NCI-H1930 (cell line): ENCODE data around the gene SLC8A1.

Experiments used
- DNase-seq, 2 experiments: peaks; one replicate each; lab custom pipeline; 2025; lab: John Stamatoyannopoulos, UW

SLC8A1 gene

DNA sequence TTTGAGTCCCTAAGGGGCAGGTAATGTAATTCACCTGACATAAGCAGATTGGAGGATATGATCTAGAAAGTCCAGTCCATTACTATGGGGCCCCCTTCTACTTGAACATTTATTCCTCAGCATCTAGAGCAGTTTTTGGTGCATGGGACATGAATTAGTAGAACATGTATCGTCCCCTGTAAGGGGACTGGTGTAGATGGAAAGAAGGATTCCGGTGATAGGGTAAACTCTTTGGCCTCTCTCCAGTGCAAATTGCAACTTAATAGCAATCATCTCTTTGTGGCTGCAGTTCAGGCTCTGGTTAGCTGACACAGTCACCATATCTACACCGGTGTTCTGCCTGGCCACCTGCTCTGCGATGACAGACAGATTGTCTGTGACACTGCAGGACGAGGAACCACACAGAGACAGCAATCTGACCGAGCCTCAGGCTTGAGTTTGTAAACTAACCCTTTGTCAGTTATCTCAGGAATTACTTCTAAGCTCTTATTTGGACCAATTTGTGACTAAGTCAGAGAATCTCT, 6.4 kb upstream of the SLC8A1 start:
- DNase-seq, result peak; percentile 37 to 39

- no peak for DNase-seq
These were observed 5.9 kb upstream of the SLC8A1 start for GRCh38 chr2:40457837-40458236.

- no peak for DNase-seq
These were observed 5.5 kb upstream of the SLC8A1 start for GRCh38 chr2:40457366-40457765.

DNA sequence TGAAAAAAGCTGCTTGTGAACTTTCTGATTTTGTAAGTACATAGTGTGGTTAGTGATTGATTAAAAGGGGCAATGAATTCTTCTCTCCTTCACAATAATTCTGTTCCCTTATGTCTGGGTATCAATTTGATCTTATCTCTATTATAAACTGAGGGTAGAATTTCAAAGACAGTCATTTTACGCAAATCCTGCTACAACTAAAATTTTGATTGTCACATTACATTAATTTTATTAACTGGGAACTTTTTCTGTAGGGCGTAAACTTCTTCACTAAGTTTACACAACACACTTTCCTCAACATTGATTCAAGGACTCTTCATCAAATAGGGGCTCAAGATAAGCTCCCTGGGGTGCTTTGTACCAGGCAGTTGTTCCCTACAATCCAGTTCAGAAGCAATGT, 5.0 kb upstream of the SLC8A1 start:
- DNase-seq, result no peak

- DNase-seq, result no peak
These were observed 3.8 kb upstream of the SLC8A1 start for GRCh38 chr2:40455661-40456060.

- DNase-seq, result no peak
These were observed 2.4 kb upstream of the SLC8A1 start for GRCh38 chr2:40454321-40454720.

DNA sequence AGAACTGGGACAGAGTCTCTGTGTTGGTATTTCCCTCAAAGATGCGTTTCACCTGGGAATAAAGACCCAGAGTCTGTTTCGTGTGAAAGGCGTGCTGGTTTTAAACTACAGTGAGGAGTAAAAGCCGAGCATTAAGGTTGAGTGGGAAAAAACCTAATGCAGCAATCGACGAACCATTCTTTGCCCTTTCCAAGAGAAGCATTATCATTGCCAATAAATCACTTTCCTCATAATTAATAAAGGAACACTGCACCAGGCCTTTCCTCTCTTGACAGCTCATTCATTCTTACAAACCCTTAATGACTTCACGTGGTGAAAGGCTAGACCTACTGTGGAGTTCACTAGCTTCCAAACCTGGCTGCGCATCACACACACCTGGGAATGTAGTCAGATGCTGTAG, 896 bp upstream of the SLC8A1 start:
- DNase-seq, result no peak

DNA sequence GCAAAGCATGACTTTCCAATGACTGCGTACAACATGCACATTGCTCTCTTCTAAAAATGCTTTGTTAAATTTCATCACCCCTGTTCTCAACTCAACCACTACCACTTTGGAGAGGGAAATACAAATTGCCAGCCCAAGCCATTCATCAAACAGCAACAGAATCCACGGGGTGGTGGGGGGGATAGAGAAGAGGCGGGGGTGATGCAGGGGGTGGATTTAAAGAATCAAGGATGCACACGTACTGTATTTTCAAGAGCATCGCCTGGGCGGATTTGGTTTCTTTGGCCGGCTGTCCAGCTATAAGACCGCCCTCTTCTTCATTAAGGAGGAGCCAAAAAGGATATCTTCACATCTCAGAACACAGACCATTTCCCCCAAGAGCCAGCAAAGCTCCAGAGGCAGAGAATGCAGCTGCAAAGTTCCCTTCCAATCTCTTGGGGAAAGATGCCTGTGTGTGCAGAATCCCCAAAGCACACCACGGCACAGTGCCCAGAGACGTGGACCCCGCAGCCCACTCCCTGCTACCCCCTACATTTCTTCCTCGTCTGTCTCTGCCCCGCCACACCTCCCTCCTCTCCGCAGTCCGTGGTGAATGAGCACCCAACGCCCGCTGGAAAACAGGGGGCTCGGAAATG, 977 bp downstream of the SLC8A1 start:
- no peak for DNase-seq

DNA sequence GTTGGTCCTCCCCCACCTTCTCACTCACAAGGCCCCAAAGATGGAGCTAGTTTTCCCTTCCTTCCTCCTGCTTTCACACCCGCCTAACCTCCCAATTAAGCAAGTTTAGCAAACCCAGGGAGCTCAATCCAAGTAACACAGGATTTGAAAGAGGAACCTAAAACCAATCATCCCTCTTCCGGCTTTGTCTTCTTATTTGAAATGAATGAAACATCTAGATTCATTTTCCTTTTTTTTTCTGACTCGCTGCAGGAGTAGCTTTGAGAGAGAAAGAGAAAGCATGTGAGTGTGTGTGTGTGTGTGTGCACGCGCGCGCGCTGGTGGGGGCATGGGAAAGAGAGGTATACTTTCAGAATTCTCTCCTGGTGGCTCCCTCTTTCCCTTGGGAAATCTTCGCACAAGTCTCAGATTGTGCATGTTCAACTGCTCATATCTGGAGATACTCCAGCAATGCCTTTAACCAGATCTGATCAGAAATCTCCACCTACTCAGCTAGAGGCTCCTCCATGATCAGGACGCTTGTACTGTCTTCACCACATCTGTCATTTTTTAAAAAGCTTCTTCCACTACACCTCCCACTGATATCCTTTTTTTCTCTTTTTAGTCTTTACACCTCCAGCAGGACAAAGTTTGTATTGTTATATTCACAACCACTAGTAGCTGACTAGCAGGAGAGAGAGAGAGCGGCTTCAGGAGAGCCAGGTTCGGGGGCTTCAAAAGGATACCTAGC, 1.7 kb downstream of the SLC8A1 start:
- DNase-seq, result no peak

DNA sequence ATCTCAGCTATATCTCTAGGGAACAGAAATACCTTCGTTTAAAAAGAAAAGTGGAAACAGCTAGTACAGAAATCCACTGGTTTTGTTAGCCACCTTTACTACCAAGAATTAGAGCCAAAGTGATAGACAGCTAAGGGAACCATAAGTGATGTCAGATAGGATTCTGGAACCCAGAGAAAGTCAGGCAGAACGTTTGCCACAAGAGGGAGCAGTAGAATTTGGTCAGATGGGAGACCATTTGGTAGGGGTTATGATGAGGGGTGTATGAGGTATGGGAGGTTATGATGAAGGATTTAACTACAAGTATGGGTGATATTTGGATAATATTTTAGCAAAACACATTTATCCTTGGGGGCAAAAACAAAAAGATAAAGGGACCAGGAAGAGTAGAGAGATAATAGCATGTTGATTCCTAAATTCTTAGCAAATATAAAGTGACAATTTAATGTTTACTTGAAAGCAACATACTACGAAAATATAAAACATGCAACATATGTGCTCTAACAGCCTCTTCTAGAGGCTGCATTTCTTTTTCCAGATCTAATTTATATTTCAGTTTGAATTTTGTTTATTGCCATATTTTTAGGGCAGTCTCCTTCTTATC, 3.3 kb downstream of the SLC8A1 start:
- peak in 1 of 2 experiments; percentile 18 for DNase-seq

GRCh38 chr2:40445467-40445866, 6.4 kb downstream of the SLC8A1 start:
- no peak for DNase-seq

DNA sequence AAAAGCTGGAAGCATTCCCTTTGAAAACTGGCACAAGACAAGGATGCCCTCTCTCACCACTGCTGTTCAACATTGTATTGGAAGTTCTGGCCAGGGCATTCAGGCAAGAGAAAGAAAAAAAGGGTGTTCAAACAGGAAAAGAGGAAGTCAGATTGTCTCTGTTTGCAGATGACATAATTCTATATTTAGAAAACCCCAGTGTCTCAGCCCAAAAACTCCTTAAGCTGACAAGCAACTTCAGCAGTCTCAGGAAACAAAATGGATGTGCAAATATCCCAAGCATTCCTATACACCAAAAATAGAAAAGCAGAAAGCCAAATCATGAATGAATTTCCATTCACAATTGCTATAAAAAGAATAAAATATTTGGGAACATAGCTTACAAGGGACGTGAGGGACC, 11.1 kb downstream of the SLC8A1 start:
- no peak for DNase-seq

DNA sequence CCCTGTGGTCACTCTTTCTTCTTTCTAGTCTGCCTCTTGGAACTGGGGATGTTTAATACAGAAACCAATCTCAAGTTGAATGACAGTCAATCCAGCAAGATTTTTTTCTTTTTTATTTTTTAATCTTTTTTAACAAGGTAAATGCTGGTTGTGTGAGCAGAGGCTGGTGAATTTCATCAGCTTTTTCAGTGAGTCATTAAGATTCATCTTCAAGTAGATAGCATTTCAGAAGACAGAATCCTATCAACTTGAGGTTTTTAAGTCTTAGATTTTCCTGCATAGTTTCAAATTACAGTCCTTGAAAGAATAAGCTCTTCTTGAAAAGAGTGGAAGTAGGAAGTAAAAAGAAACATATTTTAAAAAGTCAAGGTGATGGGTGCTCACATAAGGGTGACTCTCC, 12.4 kb downstream of the SLC8A1 start:
- no peak for DNase-seq

GRCh38 chr2:40436093-40436475, 15.8 kb downstream of the SLC8A1 start:
- DNase-seq, result no peak

DNA sequence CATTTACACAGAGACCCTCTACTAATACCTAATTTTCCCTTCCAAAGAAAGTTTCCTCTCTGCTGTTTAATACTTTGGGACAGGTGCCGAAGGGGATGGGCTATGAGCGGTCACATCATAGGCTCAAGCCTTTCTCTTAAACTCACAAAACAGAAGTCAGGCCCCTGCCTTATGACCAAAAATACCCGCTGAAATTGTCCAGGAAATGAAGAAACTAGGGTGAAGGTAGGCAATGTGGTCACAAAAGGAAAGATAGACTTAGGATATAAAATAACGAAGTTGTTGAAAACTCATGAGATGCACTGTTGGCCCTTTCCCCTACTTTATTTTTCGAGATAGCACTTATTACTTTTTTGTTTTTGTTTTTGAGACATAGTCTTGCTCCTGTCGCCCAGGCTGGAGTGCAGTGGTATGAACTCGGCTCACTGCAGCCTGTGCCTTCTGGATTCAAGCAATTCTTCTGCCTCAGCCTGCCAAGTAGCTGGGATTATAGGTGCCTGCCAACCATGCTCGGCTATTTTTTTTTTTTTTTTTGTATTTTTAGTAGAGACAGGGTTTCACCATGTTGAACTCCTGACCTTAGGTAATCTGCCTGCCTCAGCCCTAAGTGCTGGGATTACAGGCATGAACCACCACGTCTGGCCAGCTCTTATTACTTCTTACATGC, 16.3 kb downstream of the SLC8A1 start:
- DNase-seq, result no peak

- no peak for DNase-seq
These were observed 17.1 kb downstream of the SLC8A1 start for GRCh38 chr2:40434731-40435271.

GRCh38 chr2:40433736-40434135, 18.2 kb downstream of the SLC8A1 start:
- no peak for DNase-seq

- DNase-seq, result no peak
These were observed 18.9 kb downstream of the SLC8A1 start for GRCh38 chr2:40432921-40433483.

DNA sequence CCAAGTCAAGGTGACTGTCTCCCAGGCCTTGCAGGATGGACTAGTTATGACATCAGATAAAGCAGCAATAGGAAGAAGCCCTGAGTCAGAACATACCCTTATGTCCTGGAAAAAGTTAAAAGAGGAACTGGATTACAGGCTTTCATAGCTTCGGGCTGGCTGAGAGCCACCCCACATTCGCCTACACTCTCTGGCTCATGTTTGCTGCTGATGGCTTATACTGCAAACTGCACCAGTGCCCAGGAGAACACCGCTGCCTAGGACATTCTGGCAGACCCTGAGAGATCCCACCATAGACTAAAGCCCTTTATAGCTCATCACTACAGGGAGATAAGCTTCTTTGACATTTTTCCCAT, 20.3 kb downstream of the SLC8A1 start:
- no peak for DNase-seq

DNA sequence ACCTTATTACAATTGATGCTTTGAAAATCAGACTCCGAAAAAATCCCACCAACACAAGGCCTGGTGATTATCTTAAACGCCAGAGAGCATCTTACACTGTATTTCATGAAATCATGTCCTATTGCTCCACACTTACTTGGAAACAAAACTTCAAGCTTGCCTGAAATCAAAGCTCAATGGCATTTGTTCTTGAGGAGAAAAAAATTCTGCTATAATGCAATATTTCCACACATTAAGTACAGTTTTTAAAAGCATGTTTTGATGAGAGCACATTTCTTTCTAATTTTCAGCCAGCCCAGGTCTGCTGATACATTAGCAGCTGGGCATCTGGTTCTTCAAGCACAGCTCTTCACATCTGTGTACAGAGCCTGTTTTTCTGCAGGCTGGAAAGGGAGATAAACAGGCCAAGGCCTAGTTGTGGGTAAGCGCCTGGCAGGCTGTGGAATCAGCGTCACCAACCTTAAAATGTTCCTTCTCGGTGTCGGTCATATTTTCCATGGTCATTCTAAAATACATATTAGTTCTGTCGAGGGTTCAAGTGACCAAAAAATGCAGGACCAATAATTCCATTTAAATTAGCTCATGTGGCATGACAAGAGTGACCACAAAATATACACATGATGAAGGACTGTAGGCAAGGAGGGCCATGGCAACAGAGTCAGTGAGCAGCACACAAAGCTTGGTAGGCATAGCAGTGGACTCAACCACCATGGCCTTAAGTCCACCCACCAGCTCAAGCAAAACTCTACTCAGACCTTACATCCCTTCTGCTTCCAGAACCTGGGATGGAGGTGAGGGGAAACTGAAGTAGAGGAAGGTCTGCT, 20.9 kb downstream of the SLC8A1 start:
- no peak for DNase-seq

- no peak for DNase-seq
These were observed 23.5 kb downstream of the SLC8A1 start for GRCh38 chr2:40428439-40428838.
